GM19099 (cell line): ENCODE data around the gene MYH9.

ENCODE experiments used
- POLR2A ChIP-seq: IDR thresholded peaks from 3 replicates; pipeline ENCODE4 v1.6.1; 2011; ENCODE audit warnings: low read depth; ENCODE audit not compliant: insufficient read length; ENCODE audit errors: extremely low read depth

Gene MYH9

GRCh38 chr22:36379593-36380361, 8.0 kb downstream of the MYH9 start:
- TF ChIP-seq POLR2A = no peak

GRCh38 chr22:36378869-36379217, 8.9 kb downstream of the MYH9 start:
- TF ChIP-seq POLR2A = no peak

- TF ChIP-seq POLR2A = no peak
Measured at GRCh38 chr22:36378080-36378868, 9.5 kb downstream of the MYH9 start.

GRCh38 chr22:36377022-36377631, 10.6 kb downstream of the MYH9 start:
- no peak for TF ChIP-seq POLR2A

GRCh38 chr22:36376265-36376664, 11.5 kb downstream of the MYH9 start:
- no peak for TF ChIP-seq POLR2A

GRCh38 chr22:36375071-36375980, 12.4 kb downstream of the MYH9 start:
- no peak for TF ChIP-seq POLR2A

GRCh38 chr22:36374603-36375024, 13.2 kb downstream of the MYH9 start:
- no peak for TF ChIP-seq POLR2A

- TF ChIP-seq POLR2A = no peak
Measured at GRCh38 chr22:36373258-36373579, 14.5 kb downstream of the MYH9 start.

GRCh38 chr22:36371920-36372319, 15.8 kb downstream of the MYH9 start:
- no peak for TF ChIP-seq POLR2A

GRCh38 chr22:36369922-36370791, 17.6 kb downstream of the MYH9 start:
- no peak for TF ChIP-seq POLR2A

- no peak for TF ChIP-seq POLR2A
Measured at GRCh38 chr22:36369004-36369921, 18.5 kb downstream of the MYH9 start.

GRCh38 chr22:36368359-36368983, 19.3 kb downstream of the MYH9 start:
- TF ChIP-seq POLR2A = no peak

GRCh38 chr22:36367479-36367878, 20.3 kb downstream of the MYH9 start:
- TF ChIP-seq POLR2A = no peak
